ENCODE data around the gene AMPD2. TPM values are rescaled to one million over a fixed set of nuclear protein-coding genes. Genes with fewer than 3 reads are reported as not detected.
"Not testable (repeated sequence)": the region's sequence is repeated elsewhere in the genome, so short reads cannot be mapped to it uniquely, and the experiment has no call there.

AMPD2 gene
- polyA plus RNA-seq, 1 donor (not counting 4 experiments of a cell fraction or from before 2014, with no cell fraction given): 17.6 TPM

DNA sequence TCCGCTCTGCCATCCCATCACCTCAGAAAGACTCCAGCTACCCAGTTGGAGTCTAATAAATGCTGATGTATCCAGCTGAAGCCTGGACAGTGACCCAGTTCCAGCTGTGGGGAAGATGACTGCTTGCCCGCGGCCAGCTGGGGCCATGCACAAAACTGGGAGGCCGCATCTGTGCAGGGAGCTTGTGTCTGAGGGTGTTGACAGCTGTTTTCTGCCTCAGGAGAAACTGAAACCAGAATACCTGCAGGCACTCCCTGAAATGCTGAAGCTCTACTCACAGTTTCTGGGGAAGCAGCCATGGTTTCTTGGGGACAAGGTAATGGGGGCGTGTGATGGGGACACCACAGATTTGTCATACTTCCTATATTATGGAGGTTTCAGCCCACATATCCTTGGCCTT, 51.4 kb downstream of the AMPD2 start:
- Histone ChIP-seq H3K36me3 (ENCODE audit: control insufficient read depth in 2 of 2, extremely low read depth in 1 of 2, insufficient read depth in 2 of 2, low read length in 2 of 2) (no peaks in the 10 kb centered on the region), H3K9ac (ENCODE audit: control insufficient read depth, extremely low read depth, insufficient read depth, low read length) (no peak overlapping the region), H2AFZ (ENCODE audit: control insufficient read depth, low read length) (no peak overlapping the region), H3K9me1 (ENCODE audit: control insufficient read depth, extremely low read depth, insufficient read depth, low read length) (no peaks in the 10 kb centered on the region), H3K4me1 (ENCODE audit: control insufficient read depth, extremely low read depth, insufficient read depth, low read length) (no peaks in the 10 kb centered on the region), H3K4me2 (ENCODE audit: control insufficient read depth, extremely low read depth, insufficient read depth, low read depth, low read length) (no peak overlapping the region), H3K79me2 (ENCODE audit: control insufficient read depth, insufficient read depth, low read length) (no peaks in the 10 kb centered on the region), H3K27me3 (ENCODE audit: control insufficient read depth, extremely low read depth, insufficient read depth, low read length) (no peaks in the 10 kb centered on the region), H4K20me1 (ENCODE audit: control insufficient read depth, extremely low read depth, insufficient read depth, low read length) (no peaks in the 10 kb centered on the region), H3K4me3 (ENCODE audit: control insufficient read depth in 2 of 3, extremely low read depth in 1 of 3, insufficient read depth in 2 of 3, low read depth in 1 of 3, low read length in 3 of 3) (no peak overlapping the region), H3K27ac (ENCODE audit: control insufficient read depth, insufficient read depth, low read length) (no peak overlapping the region), H3K9me3 (ENCODE audit: control insufficient read depth, low read depth, low read length) (no peaks in the 10 kb centered on the region)
- DNase-seq (ENCODE audit: low read depth, low spot score): no peak
- TF ChIP-seq, protein P1, sequence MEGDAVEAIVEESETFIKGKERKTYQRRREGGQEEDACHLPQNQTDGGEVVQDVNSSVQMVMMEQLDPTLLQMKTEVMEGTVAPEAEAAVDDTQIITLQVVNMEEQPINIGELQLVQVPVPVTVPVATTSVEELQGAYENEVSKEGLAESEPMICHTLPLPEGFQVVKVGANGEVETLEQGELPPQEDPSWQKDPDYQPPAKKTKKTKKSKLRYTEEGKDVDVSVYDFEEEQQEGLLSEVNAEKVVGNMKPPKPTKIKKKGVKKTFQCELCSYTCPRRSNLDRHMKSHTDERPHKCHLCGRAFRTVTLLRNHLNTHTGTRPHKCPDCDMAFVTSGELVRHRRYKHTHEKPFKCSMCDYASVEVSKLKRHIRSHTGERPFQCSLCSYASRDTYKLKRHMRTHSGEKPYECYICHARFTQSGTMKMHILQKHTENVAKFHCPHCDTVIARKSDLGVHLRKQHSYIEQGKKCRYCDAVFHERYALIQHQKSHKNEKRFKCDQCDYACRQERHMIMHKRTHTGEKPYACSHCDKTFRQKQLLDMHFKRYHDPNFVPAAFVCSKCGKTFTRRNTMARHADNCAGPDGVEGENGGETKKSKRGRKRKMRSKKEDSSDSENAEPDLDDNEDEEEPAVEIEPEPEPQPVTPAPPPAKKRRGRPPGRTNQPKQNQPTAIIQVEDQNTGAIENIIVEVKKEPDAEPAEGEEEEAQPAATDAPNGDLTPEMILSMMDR (optimal IDR thresholded peaks at IDR 0.05 in 1 of 3, IDR thresholded peaks at IDR 0.05 in 1 of 3, conservative IDR thresholded peaks at IDR 0.05 in 1 of 3; ENCODE audit: extremely low read depth in 1 of 3, insufficient read depth in 2 of 3, low read length in 3 of 3): no peak
- TF ChIP-seq EZH2 (IDR thresholded peaks at IDR 0.05; ENCODE audit: low read length): no peak
- dilution Hi-C loops (cut with MboI; ENCODE audit: extremely low pct_ligation_motif_present, low sequenced_read_pairs): no loop called here
- FAIRE-seq: no peak

GRCh38 chr1:109673861-109674260, 54.2 kb downstream of the AMPD2 start:
- H3K27ac ChIP-seq (ENCODE audit: control insufficient read depth, insufficient read depth, low read length); H3K79me2 ChIP-seq (ENCODE audit: control insufficient read depth, insufficient read depth, low read length); H3K4me1 ChIP-seq (ENCODE audit: control insufficient read depth, extremely low read depth, insufficient read depth, low read length); H3K27me3 ChIP-seq (ENCODE audit: control insufficient read depth, extremely low read depth, insufficient read depth, low read length); FAIRE-seq; H3K9me3 ChIP-seq (ENCODE audit: control insufficient read depth, low read depth, low read length); H3K36me3 ChIP-seq (ENCODE audit: control insufficient read depth in 2 of 2, extremely low read depth in 1 of 2, insufficient read depth in 2 of 2, low read length in 2 of 2); H2AFZ ChIP-seq (ENCODE audit: control insufficient read depth, low read length); DNase-seq (ENCODE audit: low read depth, low spot score); H3K9ac ChIP-seq (ENCODE audit: control insufficient read depth, extremely low read depth, insufficient read depth, low read length); H3K9me1 ChIP-seq (ENCODE audit: control insufficient read depth, extremely low read depth, insufficient read depth, low read length); H3K4me2 ChIP-seq (ENCODE audit: control insufficient read depth, extremely low read depth, insufficient read depth, low read depth, low read length); H4K20me1 ChIP-seq (ENCODE audit: control insufficient read depth, extremely low read depth, insufficient read depth, low read length); dilution Hi-C loops (cut with MboI; ENCODE audit: extremely low pct_ligation_motif_present, low sequenced_read_pairs); H3K4me3 ChIP-seq (ENCODE audit: control insufficient read depth in 2 of 3, extremely low read depth in 1 of 3, insufficient read depth in 2 of 3, low read depth in 1 of 3, low read length in 3 of 3): not testable (repeated sequence)

DNA sequence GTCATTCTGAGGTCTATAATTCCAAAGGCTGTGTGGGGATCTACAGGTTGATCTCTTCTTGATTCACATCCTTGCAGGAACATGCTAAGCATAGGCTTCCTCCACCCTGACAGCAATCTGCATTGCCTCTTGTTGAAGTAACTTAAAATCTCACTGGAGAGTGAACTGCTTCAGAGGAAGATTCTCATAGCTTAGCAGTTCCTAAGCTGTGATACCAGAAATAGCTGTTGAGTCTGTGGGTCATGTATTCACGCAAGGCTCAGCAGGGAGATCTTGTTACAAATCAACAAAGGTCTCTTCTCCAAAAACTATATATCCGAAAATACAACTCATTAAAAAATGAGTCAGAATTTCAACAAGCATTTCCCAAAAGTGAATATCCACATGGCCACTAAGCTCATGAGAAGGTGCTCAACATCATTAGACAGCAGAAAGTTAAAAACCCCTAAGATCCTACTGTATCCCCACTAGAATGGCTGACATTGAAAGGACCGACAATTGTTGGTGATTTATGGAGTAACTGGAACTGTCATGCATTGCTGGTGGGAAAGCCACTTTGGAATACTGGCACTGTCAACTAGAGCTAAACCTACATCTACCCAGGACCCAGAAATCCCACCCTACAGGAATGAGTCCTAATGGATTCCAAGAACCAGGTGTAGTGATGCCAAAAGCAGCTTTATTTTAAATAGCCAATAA, 57.2 kb downstream of the AMPD2 start:
- H3K4me1 ChIP-seq (ENCODE audit: control insufficient read depth, extremely low read depth, insufficient read depth, low read length); H3K9ac ChIP-seq (ENCODE audit: control insufficient read depth, extremely low read depth, insufficient read depth, low read length); H3K4me3 ChIP-seq (ENCODE audit: control insufficient read depth in 2 of 3, extremely low read depth in 1 of 3, insufficient read depth in 2 of 3, low read depth in 1 of 3, low read length in 3 of 3); H3K4me2 ChIP-seq (ENCODE audit: control insufficient read depth, extremely low read depth, insufficient read depth, low read depth, low read length); H4K20me1 ChIP-seq (ENCODE audit: control insufficient read depth, extremely low read depth, insufficient read depth, low read length); H2AFZ ChIP-seq (ENCODE audit: control insufficient read depth, low read length); DNase-seq (ENCODE audit: low read depth, low spot score); dilution Hi-C loops (cut with MboI; ENCODE audit: extremely low pct_ligation_motif_present, low sequenced_read_pairs); H3K36me3 ChIP-seq (ENCODE audit: control insufficient read depth in 2 of 2, extremely low read depth in 1 of 2, insufficient read depth in 2 of 2, low read length in 2 of 2); H3K27me3 ChIP-seq (ENCODE audit: control insufficient read depth, extremely low read depth, insufficient read depth, low read length); FAIRE-seq; H3K79me2 ChIP-seq (ENCODE audit: control insufficient read depth, insufficient read depth, low read length); H3K9me1 ChIP-seq (ENCODE audit: control insufficient read depth, extremely low read depth, insufficient read depth, low read length); H3K9me3 ChIP-seq (ENCODE audit: control insufficient read depth, low read depth, low read length); H3K27ac ChIP-seq (ENCODE audit: control insufficient read depth, insufficient read depth, low read length): not testable (repeated sequence)
